Prostate gland (tissue), 2 donors: ENCODE data around the gene DFFB. TPM values are rescaled to one million over a fixed set of nuclear protein-coding genes. Genes with fewer than 3 reads are reported as not detected.

Source experiments
- DNase-seq: peaks from one replicate; pipeline ENCODE4 v3.0.0-alpha.2; 2019; ENCODE audit warnings: low spot score
- H3K27ac ChIP-seq, 2 donors: fragments of 200-600 bp; sonication (generic); 2 replicates each; pipeline ENCODE4 v1.5.1; 2017 to 2019
- H3K27me3 ChIP-seq: fragments of 200-600 bp; sonication (generic); replicated peaks from 2 replicates; pipeline ENCODE4 v1.5.1; 2019; ENCODE audit not compliant: insufficient read depth
- H3K36me3 ChIP-seq, 2 donors: fragments of 200-600 bp; sonication (generic); 1 replicate in 1 of 2; 2 replicates in 1 of 2; pipeline versions ENCODE4 v1.5.1 to v1.8.1; 2017 to 2019
- H3K4me1 ChIP-seq: fragments of 200-600 bp; sonication (generic); replicated peaks from 2 replicates; pipeline ENCODE4 v1.5.1; 2019
- H3K4me3 ChIP-seq, 2 donors: fragments of 200-600 bp; sonication (generic); 2 replicates each; pipeline ENCODE4 v1.5.1; 2017 to 2019
- H3K9me3 ChIP-seq: fragments of 200-600 bp; sonication (generic); 2 replicates; pipeline ENCODE4 v1.5.1; 2017
- POLR2A ChIP-seq: fragments of 450-650 bp; IDR thresholded peaks from one replicate; pipeline ENCODE4 v1.6.1; 2016; ENCODE audit warnings: antibody characterized with exemption, mild to moderate bottlenecking
- POLR2AphosphoS5 ChIP-seq: sonication (generic); formaldehyde crosslinking; IDR thresholded peaks from one replicate; pipeline ENCODE4 v1.6.1; 2017; ENCODE audit warnings: antibody characterized with exemption
- WGBS: methylation state at CpG from one replicate; pipeline ENCODE4 v1.1.5; 2018; 5-methylcytosine and 5-hydroxymethylcytosine counted together
- intact Hi-C: fragments of 100-400 bp; cut with DNase I; formaldehyde crosslinking; loops from one replicate; pipeline ENCODE4 v1.14.2; 2022
- total RNA-seq, 2 donors: library from RNA; depleted of rRNA; stranded (reverse); fragments of >200 nt; gene quantifications; one replicate each; pipeline ENCODE4 v1.1.0, GENCODE V29; 2016
- TF ChIP-seq, protein P1 (sequence below), 4 experiments: fragments of 200-600 bp in 2 of 4; fragments of 450-650 bp in 2 of 4; sonication (generic) in 2 of 4; IDR thresholded peaks; 1 replicate in 3 of 4; 2 replicates in 1 of 4; pipeline ENCODE4 v1.5.1; 2016 to 2019; ENCODE audit warnings: antibody characterized with exemption in 4 of 4, mild to moderate bottlenecking in 2 of 4, moderate library complexity in 2 of 4

DFFB gene
- total RNA-seq, 2 donors from 2014 or later = 5.3 to 20.5 TPM

DNA sequence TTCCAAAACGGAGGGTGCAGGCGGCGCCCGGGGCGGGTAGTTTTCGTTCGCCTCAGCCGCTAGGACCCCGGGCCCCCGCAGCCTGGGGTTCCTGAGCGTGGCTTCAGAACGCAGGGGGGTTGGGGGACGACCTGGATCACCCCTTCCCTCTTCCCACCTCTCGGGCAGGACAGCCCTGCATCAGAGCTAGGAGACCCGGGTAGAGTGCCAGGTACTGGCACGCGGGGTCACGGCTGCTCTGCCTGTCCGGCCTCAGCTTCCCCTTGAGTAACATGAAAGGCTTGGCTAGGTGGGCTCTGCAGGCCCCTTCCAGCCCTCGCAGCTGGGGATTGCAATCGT is 484 bp downstream of the DFFB start:
- Histone ChIP-seq H3K4me1 (no peaks in the 10 kb centered on the region), H3K4me3 (peak overlapping the region; percentile 77 to 96), H3K27me3 (no peaks in the 10 kb centered on the region), H3K9me3 (no peaks in the 10 kb centered on the region), H3K36me3 (no peaks in the 10 kb centered on the region), H3K27ac (peak overlapping the region; percentile 64 to 73)
- WGBS = 10% methylated on average over 7 of the region's 21 CpGs
- TF ChIP-seq, protein P1, sequence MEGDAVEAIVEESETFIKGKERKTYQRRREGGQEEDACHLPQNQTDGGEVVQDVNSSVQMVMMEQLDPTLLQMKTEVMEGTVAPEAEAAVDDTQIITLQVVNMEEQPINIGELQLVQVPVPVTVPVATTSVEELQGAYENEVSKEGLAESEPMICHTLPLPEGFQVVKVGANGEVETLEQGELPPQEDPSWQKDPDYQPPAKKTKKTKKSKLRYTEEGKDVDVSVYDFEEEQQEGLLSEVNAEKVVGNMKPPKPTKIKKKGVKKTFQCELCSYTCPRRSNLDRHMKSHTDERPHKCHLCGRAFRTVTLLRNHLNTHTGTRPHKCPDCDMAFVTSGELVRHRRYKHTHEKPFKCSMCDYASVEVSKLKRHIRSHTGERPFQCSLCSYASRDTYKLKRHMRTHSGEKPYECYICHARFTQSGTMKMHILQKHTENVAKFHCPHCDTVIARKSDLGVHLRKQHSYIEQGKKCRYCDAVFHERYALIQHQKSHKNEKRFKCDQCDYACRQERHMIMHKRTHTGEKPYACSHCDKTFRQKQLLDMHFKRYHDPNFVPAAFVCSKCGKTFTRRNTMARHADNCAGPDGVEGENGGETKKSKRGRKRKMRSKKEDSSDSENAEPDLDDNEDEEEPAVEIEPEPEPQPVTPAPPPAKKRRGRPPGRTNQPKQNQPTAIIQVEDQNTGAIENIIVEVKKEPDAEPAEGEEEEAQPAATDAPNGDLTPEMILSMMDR (IDR thresholded peaks at IDR 0.05) = no peak
- TF ChIP-seq POLR2AphosphoS5 (no peak), POLR2A (no peak)
- intact Hi-C loops = loop anchor here (2.0 kb wide), 1 partner anchor 43 kb away; the partner anchor contains the start of gene C1orf174
- DNase-seq = no peak

DNA sequence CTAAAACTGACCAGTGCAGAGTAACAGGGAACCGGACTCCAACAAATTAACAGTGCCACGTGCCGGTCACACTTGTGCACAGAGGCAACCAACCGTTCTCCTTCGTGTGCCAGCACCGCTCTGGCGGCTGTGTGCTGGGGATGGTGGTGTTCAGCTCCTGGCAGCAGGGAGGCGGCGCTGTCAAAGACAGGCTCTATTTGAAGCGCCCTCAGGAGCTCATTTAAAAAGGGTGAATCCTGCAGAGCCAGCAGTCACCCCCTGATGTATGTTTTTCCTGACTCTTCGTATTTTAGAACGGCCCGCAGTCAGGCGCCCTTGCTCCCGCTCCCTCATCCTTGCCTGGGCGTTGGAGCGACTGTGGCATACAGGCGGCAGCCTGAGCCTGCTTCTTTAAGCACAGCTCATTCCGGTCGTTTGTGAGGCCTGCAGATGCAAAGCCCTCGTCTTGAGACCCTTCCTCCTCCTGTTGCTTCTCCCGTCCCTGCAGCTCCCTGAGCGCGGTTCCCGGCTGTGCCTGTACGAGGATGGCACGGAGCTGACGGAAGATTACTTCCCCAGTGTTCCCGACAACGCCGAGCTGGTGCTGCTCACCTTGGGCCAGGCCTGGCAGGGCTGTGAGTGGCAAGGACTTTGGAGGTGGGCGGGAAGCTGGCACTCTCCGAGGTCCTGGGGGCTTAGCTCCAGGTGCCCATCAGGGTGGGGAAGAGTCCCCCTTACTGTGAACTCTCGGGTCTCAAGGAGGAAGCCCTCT is 1.1 kb downstream of the DFFB start:
- intact Hi-C loops = no loop called here
- Histone ChIP-seq H3K4me3 (peak overlapping the region; percentile 77 to 96), H3K27ac (no peak overlapping the region), H3K27me3 (no peaks in the 10 kb centered on the region), H3K4me1 (no peaks in the 10 kb centered on the region), H3K36me3 (no peaks in the 10 kb centered on the region), H3K9me3 (no peaks in the 10 kb centered on the region)
- WGBS = 63% methylated on average over 32 of the region's 34 CpGs
- DNase-seq = no peak
- TF ChIP-seq POLR2AphosphoS5 (no peak), POLR2A (no peak)
- TF ChIP-seq, protein P1 (IDR thresholded peaks at IDR 0.05) = peak in 1 of 4 experiments; percentile 3

DNA sequence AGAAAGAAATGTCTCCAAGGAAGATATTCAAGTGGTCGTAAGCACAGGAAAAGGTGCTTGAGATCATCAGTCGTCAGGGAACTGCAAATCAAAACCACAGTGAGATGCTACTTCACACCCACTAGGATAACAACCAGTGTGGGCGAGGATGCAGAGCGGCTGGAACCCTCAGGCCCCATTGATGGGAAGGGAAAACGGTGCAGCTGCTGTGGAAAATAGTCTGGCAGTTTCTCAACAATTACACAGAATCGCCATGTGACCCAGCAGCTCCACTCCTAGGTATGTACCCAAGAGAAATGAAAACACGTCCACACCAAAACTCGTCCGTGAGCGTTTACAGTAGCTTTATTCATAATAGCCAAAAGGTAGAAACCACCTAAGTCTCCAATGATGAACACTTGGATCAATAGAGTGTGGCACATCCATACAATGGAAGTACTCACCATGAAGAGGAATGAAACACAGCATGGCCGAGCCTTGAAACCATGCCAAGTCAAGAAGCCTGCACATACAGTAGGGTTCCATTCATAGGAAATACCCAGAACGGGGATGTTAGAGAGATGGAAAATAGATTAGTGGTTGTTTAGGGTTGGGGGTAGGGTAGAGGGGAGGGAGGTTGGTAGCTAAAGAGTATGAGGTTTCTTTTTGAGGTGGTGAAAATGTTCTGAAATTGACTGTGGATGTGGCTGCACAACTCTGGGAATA is 6.1 kb downstream of the DFFB start:
- no peaks in the 10 kb centered on the region for H3K4me1 ChIP-seq
- H3K27me3 ChIP-seq = no peaks in the 10 kb centered on the region
- no peaks in the 10 kb centered on the region for H3K9me3 ChIP-seq
- intact Hi-C loops = no loop called here
- DNase-seq = no peak
- no peak overlapping the region for H3K27ac ChIP-seq
- H3K4me3 ChIP-seq = no peak overlapping the region
- WGBS = 81% methylated on average over 12 of the region's 12 CpGs
- H3K36me3 ChIP-seq = no peaks in the 10 kb centered on the region
- TF ChIP-seq POLR2A (no peak), POLR2AphosphoS5 (no peak)
- TF ChIP-seq, protein P1 (IDR thresholded peaks at IDR 0.05) = no peak

DNA sequence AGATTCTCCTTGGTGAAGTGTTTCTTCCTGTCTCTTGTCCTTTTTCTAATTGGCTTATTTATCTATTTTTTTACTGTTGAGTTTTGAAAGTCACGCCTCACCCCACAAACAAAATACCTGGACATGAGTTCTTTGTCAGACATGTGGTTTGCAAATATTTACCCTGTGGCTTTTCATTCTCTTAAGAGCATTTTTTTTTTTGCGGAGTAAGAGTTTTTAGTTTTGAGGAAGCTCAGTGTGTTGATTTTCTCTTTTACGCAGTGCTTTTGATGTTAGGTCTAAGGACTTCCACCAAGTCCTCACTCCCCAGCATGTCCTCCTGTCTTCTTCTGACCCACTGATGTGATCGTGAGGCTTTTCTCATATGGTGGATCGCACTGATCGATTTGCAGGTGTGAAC is 7.6 kb downstream of the DFFB start:
- H3K9me3 ChIP-seq = no peaks in the 10 kb centered on the region
- no peaks in the 10 kb centered on the region for H3K27me3 ChIP-seq
- H3K27ac ChIP-seq = no peak overlapping the region
- intact Hi-C loops = no loop called here
- peaks cover 0 to 5% of the 10 kb centered on the region in 2 donors for H3K36me3 ChIP-seq
- no peak overlapping the region for H3K4me3 ChIP-seq
- TF ChIP-seq, protein P1 (IDR thresholded peaks at IDR 0.05) = no peak
- no peak for TF ChIP-seq POLR2AphosphoS5
- no peak for TF ChIP-seq POLR2A
- 49% methylated on average over 6 of the region's 6 CpGs for whole genome bisulfite sequencing
- DNase-seq = no peak
- H3K4me1 ChIP-seq = no peaks in the 10 kb centered on the region
